Breast epithelium (tissue), 4 donors: ENCODE measurements around the gene WDR86. TPM values are rescaled to one million over a fixed set of nuclear protein-coding genes. Genes with fewer than 3 reads are reported as not detected.

Source experiments
- DNase-seq, 2 donors: peaks; one replicate each; pipeline ENCODE4 v3.0.0-alpha.2; 2019; ENCODE audit warnings: low spot score in 2 of 2
- H3K27ac ChIP-seq, 2 donors: fragments of 200-600 bp; sonication (generic) in 1 of 2; one replicate each; pipeline ENCODE4 v1.5.1; 2016 to 2019; ENCODE audit warnings: mild to moderate bottlenecking in 1 of 2
- H3K27me3 ChIP-seq, 2 donors: fragments of 200-600 bp; sonication (generic) in 1 of 2; one replicate each; pipeline versions ENCODE4 v1.5.1 to v1.6.0; 2017 to 2019; ENCODE audit warnings: control low read depth in 1 of 2, mild to moderate bottlenecking in 1 of 2
- H3K36me3 ChIP-seq: fragments of 200-600 bp; one replicate; pipeline ENCODE4 v1.5.1; 2019
- H3K4me1 ChIP-seq, 2 donors: fragments of 200-600 bp; sonication (generic); one replicate each; pipeline ENCODE4 v1.5.1; 2016 to 2019; ENCODE audit warnings: control low read depth in 1 of 2
- H3K4me3 ChIP-seq, 3 donors: fragments of 200-600 bp; sonication (generic); 1 replicate in 2 of 3; 2 replicates in 1 of 3; pipeline ENCODE4 v1.5.1; 2016 to 2019; ENCODE audit warnings: mild to moderate bottlenecking in 3 of 3, moderate library complexity in 2 of 3
- H3K9me3 ChIP-seq, 2 donors: fragments of 200-600 bp; sonication (generic) in 1 of 2; one replicate each; pipeline ENCODE4 v1.5.1; 2016 to 2019; ENCODE audit warnings: control low read depth in 1 of 2
- POLR2A ChIP-seq: fragments of 450-650 bp; IDR thresholded peaks from one replicate; pipeline ENCODE4 v1.6.1; 2016; ENCODE audit warnings: antibody characterized with exemption, mild to moderate bottlenecking, moderate library complexity
- POLR2AphosphoS5 ChIP-seq, 3 donors: sonication (generic); formaldehyde crosslinking; IDR thresholded peaks; one replicate each; pipeline ENCODE4 v1.6.1; 2017; ENCODE audit warnings: antibody characterized with exemption in 3 of 3
- intact Hi-C: fragments of 100-400 bp; cut with DNase I; formaldehyde crosslinking; loops from one replicate; pipeline ENCODE4 v1.15.1; 2023; ENCODE audit warnings: low total_unique reads
- total RNA-seq, 3 donors: library from RNA; depleted of rRNA; stranded (reverse); fragments of >200 nt; gene quantifications; one replicate each; pipeline ENCODE4 v1.1.0, GENCODE V29; 2016
- TF ChIP-seq, protein P1 (sequence below), 3 donors: fragments of 450-650 bp; IDR thresholded peaks; one replicate each; pipeline ENCODE4 v1.5.1; 2016 to 2017; ENCODE audit warnings: antibody characterized with exemption in 3 of 3, mild to moderate bottlenecking in 3 of 3, moderate library complexity in 3 of 3

WDR86 gene
- total RNA-seq, 3 donors from 2014 or later: 15.5 to 61.5 (median 57.0) TPM

DNA sequence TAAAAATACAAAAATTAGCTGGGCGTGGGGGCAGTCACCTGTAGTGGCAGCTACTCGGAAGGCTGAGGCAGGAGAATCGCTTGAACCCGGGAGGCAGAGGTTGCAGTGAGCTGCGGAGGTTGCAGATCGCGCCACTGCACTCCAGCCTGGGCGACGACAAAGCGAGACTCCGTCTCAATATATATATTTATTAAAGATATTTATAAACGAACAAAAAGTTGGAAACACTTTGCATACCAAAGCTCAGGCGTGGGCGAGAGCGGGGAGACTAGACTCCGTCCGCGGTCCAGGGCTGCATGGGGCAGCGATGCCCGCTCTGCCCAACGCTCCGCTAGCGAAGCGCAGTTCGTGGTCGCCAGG, 38.0 kb upstream of the WDR86 start:
- H3K9me3 ChIP-seq: no peaks in the 10 kb centered on the region
- H3K27me3 ChIP-seq: no peaks in the 10 kb centered on the region
- TF ChIP-seq POLR2A (no peak), POLR2AphosphoS5 (IDR thresholded peaks at IDR 0.05) (no peak)
- TF ChIP-seq, protein P1, sequence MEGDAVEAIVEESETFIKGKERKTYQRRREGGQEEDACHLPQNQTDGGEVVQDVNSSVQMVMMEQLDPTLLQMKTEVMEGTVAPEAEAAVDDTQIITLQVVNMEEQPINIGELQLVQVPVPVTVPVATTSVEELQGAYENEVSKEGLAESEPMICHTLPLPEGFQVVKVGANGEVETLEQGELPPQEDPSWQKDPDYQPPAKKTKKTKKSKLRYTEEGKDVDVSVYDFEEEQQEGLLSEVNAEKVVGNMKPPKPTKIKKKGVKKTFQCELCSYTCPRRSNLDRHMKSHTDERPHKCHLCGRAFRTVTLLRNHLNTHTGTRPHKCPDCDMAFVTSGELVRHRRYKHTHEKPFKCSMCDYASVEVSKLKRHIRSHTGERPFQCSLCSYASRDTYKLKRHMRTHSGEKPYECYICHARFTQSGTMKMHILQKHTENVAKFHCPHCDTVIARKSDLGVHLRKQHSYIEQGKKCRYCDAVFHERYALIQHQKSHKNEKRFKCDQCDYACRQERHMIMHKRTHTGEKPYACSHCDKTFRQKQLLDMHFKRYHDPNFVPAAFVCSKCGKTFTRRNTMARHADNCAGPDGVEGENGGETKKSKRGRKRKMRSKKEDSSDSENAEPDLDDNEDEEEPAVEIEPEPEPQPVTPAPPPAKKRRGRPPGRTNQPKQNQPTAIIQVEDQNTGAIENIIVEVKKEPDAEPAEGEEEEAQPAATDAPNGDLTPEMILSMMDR (IDR thresholded peaks at IDR 0.05): no peak
- H3K36me3 ChIP-seq: no peaks in the 10 kb centered on the region
- no peaks in the 10 kb centered on the region for H3K4me1 ChIP-seq
- peak overlapping the region; percentile 47 to 77 (median 53) for H3K4me3 ChIP-seq
- H3K27ac ChIP-seq: peak overlapping the region in 1 of 2 donors; percentile 24
- intact Hi-C loops: loop anchor here (5.0 kb wide), 1 partner anchor 81 kb away; no protein-coding TSS in a partner anchor
- DNase-seq: no peak

GRCh38 chr7:151447312-151447711, 37.5 kb upstream of the WDR86 start:
- DNase-seq: no peak

DNA sequence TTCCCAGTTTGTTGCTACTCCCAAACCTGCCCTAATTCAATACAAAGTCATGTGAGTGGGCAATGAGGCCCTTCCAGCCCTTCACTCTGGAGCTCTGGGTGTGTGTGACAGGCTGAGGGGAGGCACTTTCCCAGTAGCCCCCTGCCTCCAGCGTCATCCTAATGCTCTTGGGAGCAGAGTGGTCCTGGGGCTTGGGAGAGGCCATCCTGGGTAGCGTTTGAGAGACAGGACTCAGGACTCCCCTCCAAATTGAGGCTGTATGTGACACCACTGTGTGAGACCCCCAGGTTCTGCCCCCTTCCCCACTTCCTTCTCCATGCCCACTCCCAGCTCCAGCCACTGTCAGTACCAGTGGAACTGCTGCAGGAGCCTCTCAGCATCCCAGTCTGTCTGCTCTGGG, 36.6 kb upstream of the WDR86 start:
- Histone ChIP-seq H3K36me3 (no peaks in the 10 kb centered on the region), H3K27me3 (no peaks in the 10 kb centered on the region), H3K27ac (no peak overlapping the region), H3K9me3 (no peaks in the 10 kb centered on the region), H3K4me1 (no peaks in the 10 kb centered on the region), H3K4me3 (no peak overlapping the region)
- intact Hi-C loops: loop anchor here (5.0 kb wide), 1 partner anchor 79 kb away; no protein-coding TSS in a partner anchor
- DNase-seq: no peak
- TF ChIP-seq POLR2A: no peak
- TF ChIP-seq POLR2AphosphoS5 (IDR thresholded peaks at IDR 0.05): no peak
- TF ChIP-seq, protein P1 (IDR thresholded peaks at IDR 0.05): no peak

More at GRCh38 chr7:151447312-151447711, 37.5 kb upstream of the WDR86 start:
- Histone ChIP-seq H3K4me1 (no peaks in the 10 kb centered on the region), H3K9me3 (no peaks in the 10 kb centered on the region), H3K27me3 (no peaks in the 10 kb centered on the region), H3K27ac (no peak overlapping the region), H3K36me3 (no peaks in the 10 kb centered on the region), H3K4me3 (no peak overlapping the region)
- intact Hi-C loops: loop anchor here (5.0 kb wide), 1 partner anchor 80 kb away; no protein-coding TSS in a partner anchor
- TF ChIP-seq, protein P1 (IDR thresholded peaks at IDR 0.05): no peak
- TF ChIP-seq POLR2A: no peak
- no peak for TF ChIP-seq POLR2AphosphoS5 (IDR thresholded peaks at IDR 0.05)

DNA sequence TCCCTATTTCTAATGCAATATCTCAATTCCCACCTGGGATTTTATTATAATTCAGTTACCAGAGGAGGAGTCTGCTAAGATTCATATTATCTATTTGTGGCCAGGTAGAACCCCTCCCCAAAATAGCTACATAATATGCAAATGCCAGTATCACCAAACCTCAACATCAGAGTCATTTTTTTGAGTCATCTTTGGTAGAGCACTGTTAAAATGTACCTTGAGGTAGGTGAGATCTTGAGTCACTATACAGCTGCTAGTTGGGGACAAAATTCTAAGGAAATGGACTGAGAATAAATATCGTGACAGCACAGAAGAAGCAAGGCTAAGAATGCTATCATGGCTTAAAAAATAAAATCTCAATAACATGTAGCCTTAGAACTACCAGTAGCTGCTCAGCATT, 34.8 kb upstream of the WDR86 start:
- no peaks in the 10 kb centered on the region for H3K9me3 ChIP-seq
- no peaks in the 10 kb centered on the region for H3K27me3 ChIP-seq
- peaks cover 10 to 15% of the 10 kb centered on the region in 2 donors for H3K4me1 ChIP-seq
- H3K27ac ChIP-seq: no peak overlapping the region
- TF ChIP-seq, protein P1 (IDR thresholded peaks at IDR 0.05): no peak
- TF ChIP-seq POLR2A (no peak), POLR2AphosphoS5 (IDR thresholded peaks at IDR 0.05) (no peak)
- intact Hi-C loops: loop anchor here (5.0 kb wide), 1 partner anchor 77 kb away; no protein-coding TSS in a partner anchor
- no peak for DNase-seq
- no peaks in the 10 kb centered on the region for H3K36me3 ChIP-seq
- no peak overlapping the region for H3K4me3 ChIP-seq

GRCh38 chr7:151442776-151443496, 33.1 kb upstream of the WDR86 start:
- Histone ChIP-seq H3K4me3 (no peak overlapping the region), H3K9me3 (no peaks in the 10 kb centered on the region), H3K27ac (peak overlapping the region; percentile 48 to 83), H3K36me3 (no peaks in the 10 kb centered on the region), H3K27me3 (no peaks in the 10 kb centered on the region), H3K4me1 (peaks cover 10 to 17% of the 10 kb centered on the region in 2 donors)
- intact Hi-C loops: no loop called here
- no peak for DNase-seq
- TF ChIP-seq POLR2AphosphoS5 (IDR thresholded peaks at IDR 0.05) (peak in 1 of 3 donors; percentile 27), POLR2A (no peak)
